Left lung (tissue), 10 donors: ENCODE results near the gene MED26. TPM values are rescaled to one million over a fixed set of nuclear protein-coding genes. Genes with fewer than 3 reads are reported as not detected.

Experiments used
- ATAC-seq: fragments of 200-7000 bp; cut with Tn5 transposase; one replicate; pipeline ENCODE4 v1.9.1; 2020; ENCODE audit warnings: moderate library complexity
- DNase-seq, 4 donors: peaks; one replicate each; pipeline ENCODE4 v3.0.0-alpha.2; 2013 to 2020
- H3K27ac ChIP-seq, 2 donors: fragments of 200-600 bp; sonication (generic) in 1 of 2; one replicate each; pipeline versions ENCODE4 v1.5.0 to v1.8.0; 2020 to 2021
- H3K27me3 ChIP-seq, 2 donors: fragments of 200-600 bp; sonication (generic) in 1 of 2; one replicate each; pipeline versions ENCODE4 v1.5.0 to v1.8.0; 2020 to 2021
- H3K36me3 ChIP-seq, 2 donors: fragments of 200-600 bp; sonication (generic) in 1 of 2; one replicate each; pipeline versions ENCODE4 v1.5.0 to v1.8.0; 2020 to 2021
- H3K4me1 ChIP-seq, 2 donors: fragments of 200-600 bp; one replicate each; pipeline ENCODE4 v1.8.0; 2021
- H3K4me3 ChIP-seq, 2 donors: fragments of 200-600 bp; sonication (generic) in 1 of 2; one replicate each; pipeline versions ENCODE4 v1.5.0 to v1.8.0; 2020 to 2021; ENCODE audit warnings: mild to moderate bottlenecking in 1 of 2
- H3K9me3 ChIP-seq, 2 donors: fragments of 200-600 bp; sonication (generic) in 1 of 2; one replicate each; pipeline versions ENCODE4 v1.5.0 to v1.8.0; 2020 to 2021
- CTCF ChIP-seq, 2 donors: fragments of 200-600 bp; sonication (generic) in 1 of 2; IDR thresholded peaks; one replicate each; pipeline versions ENCODE4 v1.5.0 to v1.8.0; 2021; ENCODE audit warnings: antibody characterized with exemption in 2 of 2
- intact Hi-C, 2 donors: fragments of 100-400 bp; cut with DNase I; formaldehyde crosslinking; loops; one replicate each; pipeline versions ENCODE4 v1.11.2 to v1.14.2; 2022
- polyA plus RNA-seq, 6 donors: library from polyadenylated mRNA; unstranded; fragments of 120-200 nt; gene quantifications; one replicate each; pipeline ENCODE4 v1.2.1, GENCODE V29; 2013; ENCODE audit not compliant: insufficient read length in 6 of 6
- total RNA-seq, 2 donors: library from RNA; stranded (reverse); fragmentation: NEBNext Ultra II Directional; extraction: Animal tissue kit (Norgen Biotek cat#: 25700); gene quantifications; one replicate each; pipeline ENCODE4 v1.2.1, GENCODE V29; 2021
- donor health status: DM: no; HTN: yes; CAD: no.
- donor health status: DM: no; HTN: no; CAD: no.

MED26 gene
- total and polyA plus RNA-seq, 8 donors, result 7.0 to 10.3 (median 8.8) TPM

GRCh38 chr19:16661480-16662034, 33.6 kb upstream of the MED26 start:
- Histone ChIP-seq H3K27ac (peak overlapping the region; percentile 7 to 48), H3K9me3 (no peaks in the 10 kb centered on the region), H3K27me3 (no peaks in the 10 kb centered on the region), H3K4me1 (peaks cover 13 to 57% of the 10 kb centered on the region in 2 donors), H3K4me3 (peak overlapping the region; percentile 74 to 81), H3K36me3 (peaks cover 0 to 20% of the 10 kb centered on the region in 2 donors)
- TF ChIP-seq CTCF (IDR thresholded peaks at IDR 0.05), result no peak
- ATAC-seq (no peak), DNase-seq (peak in 3 of 4 donors; percentile 5 to 83 (median 36))
- intact Hi-C loops, result no loop called here

DNA sequence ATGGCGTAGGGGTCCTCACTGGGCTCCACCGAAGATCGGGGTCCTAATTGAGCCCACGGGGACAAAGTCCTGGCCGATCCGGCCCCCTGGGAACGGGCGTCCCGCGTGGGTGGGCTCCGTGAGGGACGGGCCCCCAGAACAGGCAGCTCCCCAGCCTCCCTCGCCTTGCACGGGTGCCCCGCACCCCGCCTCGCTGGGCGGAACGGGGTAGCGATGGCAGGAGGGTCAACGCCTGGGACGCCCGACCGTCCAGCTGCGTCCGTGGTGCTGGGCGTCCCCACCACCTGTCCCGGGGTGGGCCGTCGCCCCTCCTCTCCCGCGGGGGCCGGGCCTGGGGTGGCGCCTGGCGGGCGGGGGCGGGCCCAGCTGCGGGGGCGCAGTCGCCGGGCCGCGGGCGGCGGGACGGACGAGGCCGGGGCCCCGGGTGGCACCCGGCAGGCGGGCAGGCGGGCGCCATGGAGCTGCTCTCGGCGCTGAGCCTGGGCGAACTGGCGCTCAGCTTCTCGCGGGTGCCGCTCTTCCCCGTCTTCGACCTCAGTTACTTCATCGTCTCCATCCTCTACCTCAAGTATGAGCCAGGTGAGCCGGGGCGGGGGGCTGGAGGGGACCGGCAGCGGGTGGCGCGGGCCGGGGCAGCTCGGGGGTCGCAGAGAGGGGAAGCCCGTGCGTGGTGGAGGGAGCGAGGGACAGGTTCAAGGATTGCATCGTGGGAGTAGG, 32.9 kb upstream of the MED26 start, which contains the start of gene TMEM38A:
Gene TMEM38A, plus strand, starts transcription at position 377 of the 717 bp plus-strand sequence. Its CDS starts 79 bp downstream, at position 456.
- ATAC-seq, result peak; percentile 54
- DNase-seq, result peak; percentile 3 to 88 (median 38)
- peaks cover 0 to 26% of the 10 kb centered on the region in 2 donors for H3K36me3 ChIP-seq
- H3K9me3 ChIP-seq, result no peaks in the 10 kb centered on the region
- TF ChIP-seq CTCF (IDR thresholded peaks at IDR 0.05), result no peak
- peak within 1 kb of the TSS; percentile 87 to 89 for H3K27ac ChIP-seq
- H3K4me1 ChIP-seq, result peaks cover 13 to 57% of the 10 kb centered on the region in 2 donors
- no peaks in the 10 kb centered on the region for H3K27me3 ChIP-seq
- H3K4me3 ChIP-seq, result peak within 1 kb of the TSS; percentile 74 to 81
- intact Hi-C loops, result no loop called here

GRCh38 chr19:16659832-16660708, 32.1 kb upstream of the MED26 start, which contains the start of gene SMIM7:
TSS of gene SMIM7 (minus strand) at chr19:16660144. CDS start at chr19:16660110, 34 bp downstream.
- peaks cover 0 to 35% of the 10 kb centered on the region in 2 donors for H3K36me3 ChIP-seq
- intact Hi-C loops, result no loop called here
- ATAC-seq (peak; percentile 97), DNase-seq (peak; percentile 98 to 99 (median 99))
- peak within 1 kb of the TSS; percentile 74 to 81 for H3K4me3 ChIP-seq
- peaks cover 13 to 57% of the 10 kb centered on the region in 2 donors for H3K4me1 ChIP-seq
- H3K9me3 ChIP-seq, result no peaks in the 10 kb centered on the region
- H3K27ac ChIP-seq, result peak within 1 kb of the TSS; percentile 87 to 89
- H3K27me3 ChIP-seq, result no peaks in the 10 kb centered on the region
- peak in 1 of 2 donors; percentile 27 for TF ChIP-seq CTCF (IDR thresholded peaks at IDR 0.05)

DNA sequence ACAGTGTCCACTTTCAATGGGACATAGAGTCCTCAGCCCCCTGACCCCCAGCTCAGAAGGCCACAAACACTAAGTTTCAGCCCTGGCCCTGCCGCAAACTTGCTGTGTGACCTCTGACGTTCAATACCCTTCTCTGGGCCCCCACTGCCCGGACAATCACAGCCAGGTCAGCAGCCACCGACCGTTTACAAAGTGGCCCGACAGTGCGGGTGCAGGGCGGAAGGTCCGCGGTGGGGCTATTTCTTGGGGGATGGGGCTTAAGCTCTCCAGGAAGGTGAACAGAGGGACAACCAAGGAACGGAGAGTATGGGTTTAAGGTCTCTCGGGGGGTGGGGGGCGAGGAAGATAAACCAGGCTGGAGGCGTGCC, 31.4 kb upstream of the MED26 start:
- no peak for ATAC-seq
- TF ChIP-seq CTCF (IDR thresholded peaks at IDR 0.05), result no peak
- H3K27ac ChIP-seq, result peak overlapping the region; percentile 87 to 89

More for the DNA sequence above, 31.4 kb upstream of the MED26 start:
- Histone ChIP-seq H3K27me3 (no peaks in the 10 kb centered on the region), H3K4me1 (peaks cover 13 to 56% of the 10 kb centered on the region in 2 donors), H3K36me3 (peaks cover 0 to 41% of the 10 kb centered on the region in 2 donors), H3K4me3 (peak overlapping the region; percentile 74 to 81), H3K9me3 (no peaks in the 10 kb centered on the region)
- intact Hi-C loops, result no loop called here
- no peak for DNase-seq
